GM19452 (cell line): ENCODE results near the gene MYH16.
"Not testable (repeated sequence)": the region's sequence is repeated elsewhere in the genome, so short reads cannot be mapped to it uniquely, and the experiment has no call there.

Experiments
- ATAC-seq: cut with Tn5 transposase; IDR thresholded peaks from one replicate; pipeline ENCODE4 v1.9.1; 2021; ENCODE audit not compliant: unreplicated experiment

The MYH16 gene

GRCh38 chr7:99301496-99301895 is 28.9 kb downstream of the MYH16 start:
- no peak for ATAC-seq

GRCh38 chr7:99305473-99306260 is 33.0 kb downstream of the MYH16 start:
- no peak for ATAC-seq

DNA sequence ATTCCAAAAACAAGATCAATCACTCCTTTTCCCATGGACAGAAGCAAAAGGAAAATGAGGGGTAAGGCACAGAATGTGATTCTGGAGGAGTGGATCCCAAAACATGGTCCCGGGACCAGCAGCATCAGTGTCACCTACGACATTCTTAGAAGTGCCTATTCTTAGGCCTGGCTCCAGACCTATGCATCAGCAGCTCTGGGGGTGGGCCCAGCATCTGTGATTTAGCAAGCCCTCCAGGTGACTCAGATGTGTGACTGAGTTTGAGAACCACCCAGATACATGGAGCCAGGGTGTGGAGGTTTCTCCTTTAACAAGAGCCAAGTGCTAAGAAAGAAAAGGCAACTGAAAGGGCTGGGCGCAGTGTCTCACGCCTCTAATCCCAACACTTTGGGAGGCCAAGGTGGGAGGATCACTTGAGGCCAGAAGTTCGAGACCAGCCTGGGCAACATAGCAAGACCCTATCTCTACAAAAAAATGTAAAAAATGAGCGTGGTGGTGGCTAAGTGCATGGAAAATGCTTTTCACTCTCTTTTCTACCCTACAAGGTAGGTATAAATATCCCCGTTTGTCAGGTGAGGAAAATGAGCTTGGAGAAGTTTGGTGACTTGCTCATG is 35.9 kb downstream of the MYH16 start:
- ATAC-seq: no peak

- ATAC-seq: no peak
These were observed 36.5 kb downstream of the MYH16 start for GRCh38 chr7:99309111-99309510.

GRCh38 chr7:99310004-99310403 is 37.4 kb downstream of the MYH16 start:
- ATAC-seq: no peak

GRCh38 chr7:99311702-99312101 is 39.1 kb downstream of the MYH16 start:
- ATAC-seq: no peak

GRCh38 chr7:99312316-99313203 is 39.9 kb downstream of the MYH16 start:
- ATAC-seq: no peak

- no peak for ATAC-seq
These were observed 40.5 kb downstream of the MYH16 start for GRCh38 chr7:99313204-99313573.

DNA sequence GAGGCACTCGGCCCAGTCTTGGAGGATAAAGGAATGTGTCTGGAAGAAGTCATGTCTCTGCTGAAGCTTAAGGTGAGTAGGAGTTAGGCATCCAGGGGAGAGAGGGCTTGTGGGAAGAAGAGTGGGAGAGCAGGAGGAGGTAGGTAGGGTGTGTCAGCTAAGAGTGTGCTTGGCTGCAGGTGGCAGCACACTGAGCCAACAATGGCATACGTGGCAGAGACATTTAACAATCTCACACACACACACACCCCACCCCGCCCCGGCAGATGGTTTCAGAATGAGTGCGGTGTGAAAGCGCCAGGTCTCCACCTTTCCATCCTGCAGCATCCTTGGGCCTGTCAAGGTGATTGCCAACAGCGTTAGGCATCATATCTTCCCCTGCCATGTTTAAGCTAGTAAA is 41.9 kb downstream of the MYH16 start:
- ATAC-seq: no peak

- ATAC-seq: no peak
These were observed 47.7 kb downstream of the MYH16 start for GRCh38 chr7:99320371-99320770.

GRCh38 chr7:99322659-99323058 is 50.0 kb downstream of the MYH16 start:
- ATAC-seq: not testable (repeated sequence)

GRCh38 chr7:99324559-99324958 is 51.9 kb downstream of the MYH16 start:
- no peak for ATAC-seq

DNA sequence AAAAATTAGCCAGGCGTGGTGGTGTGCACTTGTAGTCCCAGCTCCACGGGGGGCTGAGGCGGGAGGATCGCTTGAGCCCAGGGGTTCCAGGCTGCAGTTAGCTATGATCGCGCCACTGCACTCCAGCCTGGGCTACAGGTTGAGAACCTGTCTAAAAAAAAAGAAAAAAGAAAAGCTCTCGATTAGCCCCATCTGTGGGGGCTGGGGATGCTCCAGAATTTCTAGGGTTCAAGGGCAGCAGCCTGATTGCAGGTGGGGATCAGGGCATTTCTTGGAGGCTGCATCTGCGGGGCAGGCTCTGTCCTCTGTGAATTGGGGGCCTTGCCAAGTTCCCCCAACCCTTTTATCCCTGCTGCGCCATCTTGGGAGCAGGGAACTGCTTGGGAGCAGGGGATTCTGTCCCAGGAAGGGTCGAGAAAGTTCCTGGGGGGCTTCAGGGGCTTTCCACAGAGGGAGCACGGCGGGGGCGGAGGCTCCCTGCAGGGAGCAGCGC is 52.4 kb downstream of the MYH16 start:
- ATAC-seq: no peak

DNA sequence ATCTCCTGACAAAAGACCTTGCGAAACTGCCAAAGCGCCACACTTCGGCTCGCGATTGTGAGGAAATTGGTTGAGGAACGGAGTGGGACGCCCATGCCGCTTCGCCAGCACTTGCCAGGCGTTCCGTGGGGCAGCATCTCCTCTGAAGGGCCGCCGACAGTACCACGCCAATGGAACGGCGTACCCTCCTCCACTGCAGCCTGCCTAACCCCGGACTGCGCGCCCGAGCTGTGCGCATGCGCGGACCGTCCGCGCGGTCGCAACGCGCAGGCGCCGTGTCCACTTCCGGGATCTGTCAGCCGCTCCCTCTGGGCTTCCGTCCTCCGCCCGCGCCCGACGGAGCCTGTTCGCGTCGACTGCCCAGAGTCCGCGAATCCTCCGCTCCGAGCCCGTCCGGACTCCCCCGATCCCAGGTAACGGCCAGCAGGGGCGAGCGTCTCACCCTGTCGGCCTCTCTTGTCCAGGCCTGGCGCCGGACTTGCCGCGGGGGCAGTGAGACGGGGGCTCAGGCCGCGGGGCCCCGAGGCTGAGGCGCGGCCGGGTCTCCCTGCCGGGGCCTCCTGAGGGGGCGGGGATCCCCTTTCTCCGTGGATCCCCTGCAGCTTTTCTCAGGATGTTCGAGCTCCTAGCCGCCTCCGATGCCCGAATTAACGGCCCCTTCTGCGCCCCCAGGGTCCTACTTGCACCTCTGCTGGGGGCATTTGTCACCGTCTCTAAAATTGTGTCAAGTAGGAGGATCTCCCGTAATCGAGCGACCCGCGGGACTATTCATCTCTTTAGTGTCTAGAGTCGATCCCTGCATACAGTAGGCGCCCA is 53.2 kb downstream of the MYH16 start, which contains the start of gene ARPC1A:
Gene ARPC1A (plus strand): TSS at position 307 of the 816 bp plus-strand sequence. CDS start 7,456 bp downstream, outside the sequence.
- peak; percentile 88 for ATAC-seq

GRCh38 chr7:99326408-99326782 is 53.8 kb downstream of the MYH16 start:
- no peak for ATAC-seq

GRCh38 chr7:99330314-99330961 is 57.8 kb downstream of the MYH16 start:
- ATAC-seq: not testable (repeated sequence)

DNA sequence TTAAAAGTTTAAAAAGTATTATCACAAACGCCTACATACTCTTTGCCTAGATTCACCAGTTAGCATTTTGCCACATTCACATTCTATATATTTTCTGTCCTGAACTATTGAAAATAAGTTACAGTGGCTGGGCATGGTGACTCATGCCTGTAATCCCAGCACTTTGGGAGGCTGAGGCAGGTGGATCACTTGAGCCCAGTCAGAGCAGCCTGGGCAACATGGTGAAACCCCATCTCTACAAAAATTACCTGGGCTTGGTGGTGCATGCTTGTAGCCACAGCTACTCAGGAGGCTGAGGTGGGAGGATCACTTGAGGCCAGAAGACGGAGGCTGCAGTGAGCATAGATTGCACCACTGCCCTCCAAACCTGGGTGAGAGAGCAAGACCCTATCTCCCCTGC is 58.4 kb downstream of the MYH16 start:
- no peak for ATAC-seq

DNA sequence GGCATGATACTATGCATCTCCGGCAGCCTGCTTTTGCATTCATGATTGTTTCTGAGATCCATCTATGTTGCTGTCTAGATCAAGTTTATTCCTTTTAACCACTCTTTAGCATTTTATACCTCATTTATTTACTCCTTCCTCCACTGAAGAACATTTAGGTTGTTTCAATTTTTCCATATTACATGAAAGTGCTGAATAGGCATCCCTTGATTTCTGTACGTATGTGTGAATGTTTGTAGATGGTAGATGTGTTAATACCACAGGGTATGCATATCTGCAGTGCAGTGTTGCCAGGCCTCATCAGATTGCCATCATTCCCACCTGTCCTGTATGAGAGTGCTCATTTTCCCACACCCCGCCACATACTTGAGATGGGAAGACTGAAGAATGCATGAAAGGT is 67.0 kb downstream of the MYH16 start:
- ATAC-seq: no peak

- ATAC-seq: no peak
These were observed 68.0 kb downstream of the MYH16 start for GRCh38 chr7:99340659-99341058.

- no peak for ATAC-seq
These were observed 71.5 kb downstream of the MYH16 start for GRCh38 chr7:99344061-99344647.
